GM11168 (cell line): ENCODE data around the gene PHF21A.

Experiments used
- in situ Hi-C: fragments of 300-500 bp; cut with MboI; formaldehyde crosslinking; loops from one replicate; pipeline ENCODE4 v1.12.0; 2022; ENCODE audit warnings: low sequenced_read_pairs; ENCODE audit not compliant: unreplicated experiment

The PHF21A gene

DNA sequence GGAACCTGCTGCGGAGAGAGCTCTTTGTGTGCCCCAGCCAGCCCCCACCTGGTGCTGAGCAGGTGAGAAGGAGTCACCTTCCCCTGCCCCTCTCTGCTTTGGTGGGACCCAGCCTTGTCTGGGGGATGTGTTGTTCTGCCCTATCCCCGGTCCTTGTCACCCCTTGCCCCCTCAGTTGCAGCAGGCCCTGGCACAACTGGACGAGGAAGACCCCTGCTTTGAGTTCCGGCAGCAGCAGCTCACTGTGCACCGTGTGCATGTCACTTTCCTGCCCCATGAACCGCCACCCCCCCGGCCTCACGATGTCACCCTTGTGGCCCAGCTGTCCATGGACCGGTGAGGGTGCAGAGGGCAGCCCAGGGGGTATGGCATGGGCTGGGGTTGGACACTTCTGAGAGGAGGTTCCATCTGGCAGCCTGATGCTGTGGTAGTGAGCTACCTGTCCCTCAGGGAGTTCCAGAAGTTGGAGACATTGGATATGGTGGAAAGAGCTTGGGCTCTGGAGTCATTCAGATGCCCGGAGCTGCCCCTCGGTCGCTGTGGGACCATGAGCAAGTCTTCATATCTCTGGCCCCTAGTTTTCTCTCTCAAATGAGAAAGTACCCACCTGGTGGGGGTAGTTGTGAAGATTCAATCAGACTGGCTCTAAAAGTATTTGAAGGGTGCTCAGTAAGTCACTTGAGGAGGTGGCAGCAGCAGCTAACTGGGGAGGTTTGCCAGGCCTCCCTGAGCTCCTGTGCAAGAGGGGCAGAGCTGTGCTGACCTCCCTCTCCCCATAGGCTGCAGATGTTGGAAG lies 194.5 kb downstream of the PHF21A start:
- in situ Hi-C loops = no loop called here

DNA sequence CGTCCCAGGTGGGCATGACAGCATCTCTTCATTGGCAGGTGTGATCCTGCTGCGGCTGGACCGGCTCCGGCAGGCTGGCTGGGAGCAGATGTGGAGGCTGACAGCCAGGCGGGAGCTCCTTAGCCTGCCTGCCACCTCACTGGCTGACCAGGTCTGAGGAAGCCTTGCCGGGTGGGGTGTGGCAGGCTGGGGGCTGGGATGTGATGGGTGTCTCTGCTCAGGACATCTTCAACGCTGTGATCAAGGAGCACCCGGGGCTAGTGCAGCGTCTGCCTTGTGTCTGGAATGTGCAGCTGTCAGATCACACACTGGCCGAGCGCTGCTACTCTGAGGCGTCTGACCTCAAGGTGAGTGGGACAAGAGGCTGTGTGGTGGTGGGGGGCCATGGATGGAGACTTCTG lies 195.3 kb downstream of the PHF21A start:
- in situ Hi-C loops = no loop called here

DNA sequence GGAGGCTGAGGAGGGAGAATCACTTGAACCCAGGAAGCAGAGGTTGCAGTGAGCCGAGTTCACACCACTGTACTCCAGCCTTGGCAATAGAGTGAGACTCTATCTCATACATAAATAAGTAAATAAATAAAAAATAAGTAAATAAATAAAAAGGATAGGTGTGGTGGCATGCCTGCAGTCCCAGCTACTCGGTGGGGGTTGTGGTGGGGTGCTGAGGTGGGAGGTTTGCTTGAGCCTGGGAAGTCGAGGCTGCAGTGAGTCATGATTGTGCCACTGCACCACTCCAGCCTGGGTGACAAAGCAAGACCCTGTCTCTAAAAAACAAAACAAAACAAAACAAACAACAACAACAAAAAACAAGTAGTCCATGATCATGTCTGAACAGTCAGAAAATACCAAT lies 195.7 kb downstream of the PHF21A start:
- in situ Hi-C loops = no loop called here

DNA sequence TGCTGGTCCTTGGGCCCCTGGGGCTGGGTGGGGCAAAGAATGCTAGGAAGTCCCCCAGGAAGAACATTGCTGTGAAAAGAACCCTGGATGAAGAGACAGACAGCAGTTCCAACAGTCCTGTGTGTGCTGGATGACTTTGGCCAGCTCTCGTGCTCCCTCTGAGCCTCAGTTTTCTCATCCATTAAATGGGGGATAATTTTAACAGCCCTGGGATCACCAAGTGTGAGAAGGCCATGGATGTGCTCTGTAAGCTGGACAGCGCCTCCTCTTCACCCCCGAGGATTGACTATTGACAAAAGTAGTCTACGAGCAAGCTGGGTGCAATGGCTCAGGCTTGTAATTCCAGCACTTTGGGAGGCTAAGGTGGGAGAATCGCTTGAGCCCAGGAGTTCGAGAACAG lies 196.3 kb downstream of the PHF21A start:
- in situ Hi-C loops = no loop called here

DNA sequence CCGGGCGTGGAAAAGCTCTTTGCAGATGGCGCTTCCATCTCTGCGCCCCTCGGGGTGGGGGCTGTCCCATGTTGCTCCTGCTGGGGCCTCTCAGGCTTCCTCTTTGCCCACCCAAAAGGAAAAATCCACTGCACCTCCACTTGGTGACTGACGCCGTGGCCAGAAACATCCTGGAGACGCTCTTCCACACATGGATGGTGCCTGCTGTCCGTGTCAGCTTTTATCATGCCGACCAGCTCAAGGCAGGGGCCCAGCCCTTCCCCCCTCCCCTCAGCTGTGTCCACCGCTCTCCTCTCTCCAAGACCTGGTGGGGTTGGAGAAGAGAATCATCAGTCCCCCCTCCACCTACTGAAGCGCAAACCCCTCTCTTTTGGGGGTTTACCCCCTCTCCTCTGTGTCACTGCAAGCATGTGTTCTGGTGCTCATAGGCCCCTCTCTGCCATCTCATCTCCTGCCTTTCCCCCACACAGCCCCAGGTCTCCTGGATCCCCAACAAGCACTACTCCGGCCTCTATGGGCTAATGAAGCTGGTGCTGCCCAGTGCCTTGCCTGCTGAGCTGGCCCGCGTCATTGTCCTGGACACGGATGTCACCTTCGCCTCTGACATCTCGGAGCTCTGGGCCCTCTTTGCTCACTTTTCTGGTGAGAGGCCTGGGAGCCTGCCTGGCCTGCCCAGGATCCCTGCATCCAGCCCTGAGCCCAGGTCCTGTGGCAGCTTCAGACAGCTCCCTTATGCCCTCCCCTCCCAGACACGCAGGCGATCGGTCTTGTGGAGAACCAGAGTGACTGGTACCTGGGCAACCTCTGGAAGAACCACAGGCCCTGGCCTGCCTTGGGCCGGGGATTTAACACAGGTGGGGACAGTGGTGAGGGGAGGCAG lies 197.0 kb downstream of the PHF21A start:
- in situ Hi-C loops = no loop called here

DNA sequence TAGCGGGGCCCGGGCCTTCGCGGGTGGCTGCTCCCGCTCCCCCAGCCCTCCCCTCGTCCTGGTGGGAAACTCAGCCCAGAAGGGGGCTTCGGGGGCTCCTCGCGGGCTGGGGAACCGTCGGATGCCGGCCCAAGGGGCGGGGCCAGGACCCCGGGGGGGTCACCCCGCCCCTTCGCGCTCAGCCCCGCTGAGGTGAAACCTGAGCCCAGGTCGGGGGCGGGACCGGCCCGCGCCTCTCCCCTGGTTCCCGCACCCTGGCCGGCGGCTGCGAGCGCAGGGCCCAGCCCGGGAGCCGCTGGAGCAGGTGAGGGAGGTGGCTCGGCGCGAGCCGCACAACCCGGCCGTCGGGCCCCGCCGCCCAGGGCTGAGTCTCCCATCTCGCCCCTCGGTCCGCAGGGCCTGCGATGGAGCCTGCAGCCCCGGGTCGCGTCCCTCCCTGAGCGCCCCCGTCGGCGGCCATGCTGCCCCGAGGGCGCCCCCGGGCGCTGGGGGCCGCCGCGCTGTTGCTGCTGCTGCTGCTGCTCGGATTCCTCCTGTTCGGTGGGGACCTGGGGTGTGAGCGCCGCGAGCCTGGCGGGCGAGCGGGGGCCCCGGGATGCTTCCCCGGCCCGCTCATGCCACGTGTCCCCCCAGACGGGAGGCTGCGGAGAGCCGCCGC lies 198.7 kb downstream of the PHF21A start, which contains the start of gene LARGE2:
Gene LARGE2, plus strand, starts transcription at position 232 of the 658 bp plus-strand sequence. Its CDS starts 227 bp downstream, at position 459.
- in situ Hi-C loops = no loop called here

DNA sequence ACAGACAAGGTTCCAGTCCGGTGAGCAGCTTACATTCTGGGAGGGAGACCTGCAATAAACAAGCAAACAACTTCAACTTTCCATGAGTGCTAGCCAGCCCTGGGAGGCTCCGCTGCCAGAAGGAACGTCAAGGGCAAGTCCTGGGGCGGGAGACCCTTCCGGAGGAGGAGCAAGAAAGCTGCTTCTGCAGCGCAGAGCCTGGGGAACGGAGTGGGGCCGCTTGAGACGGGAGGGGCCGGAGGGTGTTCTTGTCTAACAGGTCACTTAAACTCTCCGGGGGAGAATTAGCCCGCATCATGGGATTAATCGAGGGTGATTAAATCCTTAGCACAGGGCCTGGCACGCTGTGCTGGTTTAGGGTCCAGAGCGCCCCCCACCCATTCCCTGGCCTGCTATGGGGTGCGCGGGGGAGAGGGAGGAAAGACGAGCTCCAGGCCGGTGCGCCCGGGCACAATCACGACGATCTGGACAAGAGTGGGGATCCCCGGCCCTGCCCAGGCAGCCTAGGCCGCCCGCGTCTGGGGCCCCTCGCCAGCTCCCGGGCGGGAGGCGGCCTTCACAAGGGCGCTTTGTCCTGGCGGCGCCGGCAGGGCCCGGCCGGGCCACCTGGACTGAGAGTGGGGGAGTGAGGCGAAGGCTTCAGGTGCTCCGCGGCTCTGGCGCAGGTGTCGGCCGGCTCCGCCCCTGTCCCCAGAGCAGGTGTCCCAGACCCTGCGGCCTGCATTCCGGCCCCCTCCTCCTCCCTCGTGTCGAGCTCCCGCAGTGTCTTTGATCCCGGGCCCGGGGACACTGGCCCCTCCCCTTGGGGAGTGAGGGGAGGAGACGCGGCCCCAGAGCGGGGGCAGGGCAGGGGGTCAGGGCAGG lies 199.5 kb downstream of the PHF21A start:
- in situ Hi-C loops = no loop called here

DNA sequence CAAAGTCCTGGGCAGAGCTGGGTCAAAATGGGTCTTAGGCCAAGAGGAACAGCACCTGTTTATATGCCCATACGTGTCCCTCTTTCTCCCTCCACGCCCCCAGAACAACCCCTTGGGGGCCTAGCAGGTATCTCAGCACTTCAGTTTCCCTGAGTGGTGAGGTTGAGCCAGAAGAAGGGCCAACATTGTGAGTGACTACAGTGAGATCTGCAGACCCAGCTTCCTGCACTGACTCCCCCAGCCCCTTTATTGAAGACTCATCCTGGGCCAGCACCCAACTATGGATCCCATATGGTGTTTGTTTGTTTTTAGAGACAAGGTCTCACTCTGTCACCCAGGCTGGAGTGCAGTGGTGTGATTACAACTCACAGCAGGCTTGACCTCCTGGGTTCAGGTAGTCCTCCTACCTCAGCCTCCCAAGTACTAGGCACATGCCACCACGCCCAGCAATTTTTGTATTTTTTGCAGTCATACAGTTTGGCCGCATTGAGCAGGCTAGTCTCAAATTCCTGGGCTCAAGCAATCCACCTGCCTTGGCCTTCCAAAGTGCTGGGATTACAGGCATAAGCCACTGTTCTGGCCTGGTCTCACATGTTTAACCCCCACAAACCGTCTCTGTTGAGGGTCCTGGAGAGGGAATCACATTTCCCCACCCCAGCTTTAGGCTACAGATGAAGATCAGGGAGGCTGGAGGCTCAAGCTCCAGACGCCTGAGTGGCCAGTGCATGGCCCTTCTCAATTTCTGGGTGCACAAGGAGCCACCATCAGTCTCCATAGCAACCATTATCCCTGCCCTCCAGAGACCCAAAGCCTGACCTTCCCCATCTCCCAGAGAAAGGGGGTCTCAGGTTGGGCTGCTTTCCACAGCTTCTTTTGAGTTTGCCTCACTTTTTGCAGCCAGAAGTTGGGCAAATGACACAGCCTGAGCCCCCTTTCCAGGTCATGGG lies 200.4 kb downstream of the PHF21A start:
- in situ Hi-C loops = no loop called here

DNA sequence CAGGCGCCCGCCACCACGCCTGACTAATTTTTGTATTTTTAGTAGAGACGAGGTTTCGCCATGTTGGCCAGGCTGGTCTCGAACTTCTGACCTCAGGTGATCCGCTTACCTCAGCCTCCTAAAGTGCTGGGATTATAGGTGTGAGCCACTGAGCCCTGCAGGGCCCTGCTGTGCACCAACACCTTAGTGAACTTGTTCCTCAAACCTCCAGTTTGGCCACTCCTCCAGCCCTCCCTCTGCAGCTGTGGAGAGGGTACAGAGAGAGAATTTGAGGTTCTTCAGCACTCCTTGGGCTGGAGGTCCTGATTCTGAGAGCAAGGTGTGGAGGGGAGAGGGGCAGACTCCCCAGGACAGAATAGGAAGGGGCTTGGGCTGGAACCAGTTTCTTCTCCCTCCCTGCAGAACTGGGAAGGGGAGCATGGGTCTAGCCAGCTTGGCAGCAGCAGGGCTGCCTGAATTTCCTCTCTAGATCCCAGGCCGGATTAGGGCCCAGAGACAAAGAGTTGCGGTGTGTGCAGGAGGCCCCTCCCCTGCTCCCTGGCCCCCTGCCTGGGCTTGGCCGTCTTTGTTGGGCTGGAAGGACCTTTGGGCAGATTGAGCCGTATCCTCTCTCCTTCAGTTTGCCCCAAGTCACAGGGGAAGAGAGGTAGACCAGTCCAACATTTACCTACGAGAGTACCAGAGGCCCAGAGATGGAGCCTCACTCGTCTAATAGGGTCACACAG lies 201.3 kb downstream of the PHF21A start:
- in situ Hi-C loops = no loop called here

DNA sequence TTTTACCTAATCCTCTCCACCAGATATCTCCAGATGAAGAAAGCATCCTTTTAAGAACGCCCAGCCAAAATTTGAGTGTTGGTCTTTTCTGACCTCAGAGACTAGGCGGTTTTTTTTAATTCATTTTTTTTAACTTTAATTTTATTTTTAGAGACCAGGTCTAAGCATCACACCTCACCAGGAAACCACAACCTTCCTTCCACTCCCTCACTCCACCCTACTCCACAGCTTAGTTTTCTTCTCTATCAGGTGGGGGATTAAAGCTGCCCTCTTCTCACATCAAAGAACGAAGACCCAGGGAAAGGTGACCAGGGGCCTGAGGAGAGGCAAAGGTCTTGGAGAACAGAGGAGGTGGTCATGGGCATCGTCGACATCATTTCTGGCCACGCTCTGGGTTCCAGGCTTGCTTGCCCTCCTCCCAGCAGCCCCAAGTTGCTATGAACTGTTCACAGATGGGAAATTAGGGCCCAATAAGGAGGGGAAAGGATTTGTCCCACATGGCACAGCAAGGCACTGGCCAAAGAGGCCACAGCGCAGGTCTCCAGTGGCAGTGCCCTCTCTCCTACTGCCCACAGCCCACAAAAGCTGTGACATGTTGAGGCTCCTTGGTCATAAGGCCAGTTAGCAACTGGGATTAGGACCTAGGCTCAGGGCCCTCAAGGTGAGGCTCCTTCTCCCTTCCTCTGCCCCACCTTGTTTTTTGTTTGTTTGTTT lies 202.1 kb downstream of the PHF21A start:
- in situ Hi-C loops = no loop called here

DNA sequence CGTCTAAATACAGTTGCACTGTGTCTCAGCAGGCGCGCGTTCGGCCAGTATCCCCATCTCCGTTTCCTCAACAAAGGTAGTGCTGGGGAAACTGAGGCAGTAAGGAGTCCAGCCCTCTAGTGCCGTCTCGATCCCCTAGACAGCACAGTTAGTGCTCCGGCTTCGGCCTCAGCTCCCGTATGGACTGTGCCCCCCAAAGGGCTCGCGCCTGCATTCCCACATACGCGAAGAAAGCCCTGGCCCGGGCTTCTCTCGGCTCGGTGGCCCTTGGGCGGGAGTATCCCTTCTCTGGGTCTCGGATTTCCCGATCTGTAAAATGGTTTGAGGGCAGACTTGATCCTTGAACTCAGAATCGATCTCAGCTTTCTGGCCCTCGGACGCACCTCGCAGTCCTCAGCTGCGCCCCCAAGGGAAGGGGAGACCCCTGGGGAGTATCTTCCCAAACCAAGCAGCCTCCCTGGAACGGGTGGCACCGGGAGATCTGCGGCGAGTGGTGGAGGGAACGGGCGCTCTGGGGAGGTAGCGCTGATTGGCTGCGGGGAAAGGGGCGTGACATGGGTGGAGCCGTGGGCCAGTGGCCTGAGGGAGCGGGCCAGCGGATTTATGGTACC lies 202.8 kb downstream of the PHF21A start:
- in situ Hi-C loops = no loop called here

DNA sequence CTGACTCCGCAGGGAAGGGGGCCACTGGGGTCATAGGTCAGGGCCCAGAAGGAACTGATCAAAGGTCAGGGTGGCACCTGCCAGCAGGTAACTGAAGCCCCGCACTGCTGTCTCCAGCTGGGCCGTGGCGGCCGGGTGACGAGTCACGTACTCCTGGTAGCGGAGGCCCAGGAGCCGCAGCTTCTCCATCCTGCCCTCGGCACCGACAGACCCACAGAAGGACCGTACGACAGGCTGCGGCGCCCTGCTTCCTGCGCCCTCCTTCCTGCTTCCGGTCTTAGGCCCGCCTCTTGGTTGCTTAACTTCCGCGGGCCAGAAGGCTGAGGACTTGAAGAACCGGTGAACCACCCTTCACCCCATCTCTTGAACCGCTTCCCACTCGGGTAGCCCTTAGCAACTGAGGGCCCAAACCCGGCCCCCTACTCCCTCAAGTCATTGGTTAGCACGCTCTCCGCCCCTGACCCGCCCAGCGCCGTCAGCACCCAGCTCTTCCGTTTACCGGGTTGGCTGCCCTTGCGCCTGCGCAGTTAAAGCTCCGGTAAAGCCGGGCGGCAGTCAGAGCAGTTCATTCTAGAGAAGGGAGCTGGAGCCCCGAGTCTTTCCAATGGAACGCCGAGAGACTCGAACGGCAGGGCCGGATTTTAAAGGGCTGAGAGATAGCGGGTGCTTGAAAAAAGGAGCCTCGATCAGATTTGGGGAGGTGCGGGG lies 203.5 kb downstream of the PHF21A start, which contains the start of gene PEX16:
Gene PEX16, minus strand, starts transcription at position 255 of the 708 bp plus-strand sequence. Its CDS starts 66 bp downstream, at position 189.
- in situ Hi-C loops = no loop called here

DNA sequence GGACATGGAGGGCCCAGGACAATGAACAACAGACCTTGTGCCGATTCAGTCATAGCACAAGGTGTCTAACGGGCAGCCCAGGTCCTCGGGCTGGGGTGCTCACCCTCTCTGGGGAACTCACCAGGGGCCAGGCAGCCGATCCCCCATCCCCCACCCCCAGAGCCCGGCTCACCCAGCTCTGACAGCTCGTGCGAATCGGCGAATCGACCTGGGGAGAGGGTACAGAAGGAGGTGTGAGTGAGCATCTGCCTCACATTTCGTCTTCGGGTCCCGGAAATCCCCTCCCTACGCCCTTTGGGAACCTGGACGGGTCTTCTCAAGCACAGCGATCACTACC lies 204.0 kb downstream of the PHF21A start:
- in situ Hi-C loops = no loop called here

DNA sequence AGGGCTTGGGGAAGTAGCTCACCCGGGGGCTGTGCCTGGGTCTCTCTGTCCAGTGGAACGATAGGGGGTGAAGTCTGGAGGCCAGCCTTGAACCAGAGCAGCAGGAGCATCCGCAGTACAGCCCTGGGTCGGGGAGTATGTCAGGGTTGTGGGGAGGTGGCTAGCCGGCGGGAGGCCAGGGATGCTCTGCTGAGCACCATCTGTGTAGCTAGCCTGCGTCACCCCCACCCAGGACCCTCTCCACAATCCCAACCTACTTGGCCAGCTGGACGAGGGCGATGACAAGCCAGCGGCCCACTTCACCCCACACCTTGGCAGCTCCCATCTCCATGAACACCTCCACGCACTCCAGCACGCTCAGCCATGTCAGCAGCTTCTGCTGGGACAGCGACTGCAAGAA lies 205.8 kb downstream of the PHF21A start:
- in situ Hi-C loops = no loop called here

DNA sequence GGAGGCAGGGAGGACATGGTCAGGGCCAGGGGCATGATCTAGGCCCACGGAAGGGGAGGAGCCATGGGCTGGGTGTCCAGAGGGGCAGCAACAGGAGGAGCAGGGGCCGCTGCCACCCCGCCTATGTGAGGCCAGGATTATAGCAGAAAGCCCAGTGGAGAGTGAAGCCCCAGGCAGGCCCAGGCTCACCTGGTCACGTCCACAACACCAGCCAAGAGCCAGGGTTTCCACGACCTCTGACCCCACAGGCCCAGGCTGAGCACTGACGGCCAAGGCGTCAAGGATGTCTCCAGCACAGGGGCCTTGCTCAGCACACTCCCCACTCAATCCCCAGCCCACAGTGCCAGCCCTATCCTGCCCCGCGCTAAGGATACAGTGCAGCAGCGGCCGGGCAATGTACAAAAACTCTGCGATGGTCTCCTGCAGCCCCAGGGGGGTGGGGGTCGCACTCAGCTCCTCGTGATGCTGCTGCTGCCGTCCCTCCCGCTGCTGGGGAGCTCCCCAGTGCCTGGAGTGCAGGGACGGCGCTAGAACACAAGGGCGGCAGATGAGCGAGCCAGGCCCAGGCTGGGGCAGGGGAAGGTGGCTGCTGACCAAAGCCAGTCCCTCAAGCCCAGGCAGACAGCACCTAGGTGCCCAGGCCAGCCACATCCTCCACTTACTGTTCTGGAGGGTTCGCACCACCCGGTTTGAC lies 207.2 kb downstream of the PHF21A start:
- in situ Hi-C loops = no loop called here

DNA sequence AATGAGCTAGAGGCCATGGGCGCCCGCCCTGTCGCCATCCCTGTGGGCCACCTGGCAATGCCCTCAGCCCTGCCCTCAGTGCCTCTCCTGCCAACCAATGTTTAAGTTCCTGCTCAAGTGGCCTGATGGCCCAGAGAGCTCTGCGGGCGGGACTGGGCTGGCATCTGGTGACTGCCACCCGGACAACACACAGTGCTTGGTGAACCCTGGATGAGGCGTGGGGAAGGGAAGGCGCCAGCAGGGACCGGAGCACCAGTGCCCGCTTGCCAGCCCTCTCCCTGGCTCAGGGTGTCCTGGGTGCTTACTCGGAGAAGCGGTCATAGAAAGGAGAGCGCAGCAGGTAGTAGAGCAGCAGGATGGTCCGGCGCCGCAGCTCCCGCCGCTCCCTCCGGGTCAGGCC lies 207.7 kb downstream of the PHF21A start:
- in situ Hi-C loops = no loop called here
